ENCODE results near the gene DLGAP4.

DNA sequence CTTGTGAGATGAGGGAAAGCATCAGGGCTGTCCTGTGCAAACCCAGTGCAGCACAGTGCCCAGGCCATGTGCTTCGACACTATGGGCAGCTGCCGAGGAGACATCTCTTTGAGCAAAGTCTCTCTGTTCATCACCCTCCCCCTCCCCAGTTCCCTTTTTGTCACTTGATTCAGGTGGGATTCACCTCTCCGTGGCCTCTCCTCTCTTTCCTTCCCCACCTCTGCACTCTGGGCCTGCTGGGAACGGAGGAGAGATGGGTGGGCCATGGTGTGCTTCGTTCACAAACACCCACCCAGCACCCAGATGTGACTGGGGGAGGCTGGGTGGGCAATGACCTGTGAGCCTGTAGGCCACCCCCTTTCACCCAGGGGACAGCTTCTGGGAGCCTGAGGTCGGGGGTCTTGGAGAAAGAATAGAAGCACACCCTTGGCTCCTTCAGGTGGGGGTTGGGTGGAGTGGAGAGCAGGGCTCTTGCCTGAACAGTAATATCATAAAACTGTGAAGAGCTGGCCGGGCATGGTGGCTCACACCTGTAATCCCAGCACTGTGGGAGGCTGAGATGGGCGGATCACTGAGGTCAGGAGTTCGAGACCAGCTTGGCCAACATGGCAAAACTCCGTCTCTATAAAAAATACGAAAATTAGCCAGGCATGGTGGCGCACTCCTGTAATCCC lies 33.5 kb upstream of the DLGAP4 start:
- TF ChIP-seq ZNF274 (IDR thresholded peaks at IDR 0.05; ENCODE audit: low read depth, low read length) (no peak), SUZ12 (IDR thresholded peaks at IDR 0.05; ENCODE audit: extremely low read depth, insufficient read depth, insufficient read length) (no peak), YY1 (IDR thresholded peaks at IDR 0.05; ENCODE audit: insufficient read depth, insufficient read length) (no peak)
